GM21423 (cell line): ENCODE data around the gene HEATR3.
A peak's percentile ranks its signal among the peaks of the same experiment; 100 is the strongest.

Experiments used
- ATAC-seq: cut with Tn5 transposase; IDR thresholded peaks from one replicate; pipeline ENCODE4 v1.9.1; 2021; ENCODE audit warnings: mild to moderate bottlenecking, moderate library complexity; ENCODE audit not compliant: unreplicated experiment

HEATR3 gene

GRCh38 chr16:50065624-50066481, at the start of gene HEATR3:
TSS of gene HEATR3 (plus strand) at chr16:50065970. CDS start at chr16:50066132, 162 bp downstream.
- peak; percentile 77 for ATAC-seq

DNA sequence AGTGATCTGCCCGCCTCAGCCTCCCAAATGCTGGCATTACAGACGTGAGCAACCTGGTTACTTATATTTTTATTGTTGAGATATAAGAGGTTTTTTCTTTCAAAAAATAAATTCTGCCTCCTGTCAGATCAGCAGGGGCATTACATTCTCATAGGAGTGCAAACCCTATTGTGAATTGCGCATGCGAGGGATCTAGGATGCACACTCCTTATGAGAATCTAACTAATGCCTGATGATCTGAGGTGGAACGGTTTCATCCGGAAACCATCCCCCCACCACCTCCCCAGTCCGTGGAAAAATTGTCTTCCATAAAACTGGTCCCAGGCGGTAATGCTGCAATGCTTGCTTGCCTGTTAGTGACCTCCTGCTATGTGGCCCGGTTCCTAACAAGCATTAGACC, 48.2 kb upstream of the HEATR3 start:
- ATAC-seq: no peak

DNA sequence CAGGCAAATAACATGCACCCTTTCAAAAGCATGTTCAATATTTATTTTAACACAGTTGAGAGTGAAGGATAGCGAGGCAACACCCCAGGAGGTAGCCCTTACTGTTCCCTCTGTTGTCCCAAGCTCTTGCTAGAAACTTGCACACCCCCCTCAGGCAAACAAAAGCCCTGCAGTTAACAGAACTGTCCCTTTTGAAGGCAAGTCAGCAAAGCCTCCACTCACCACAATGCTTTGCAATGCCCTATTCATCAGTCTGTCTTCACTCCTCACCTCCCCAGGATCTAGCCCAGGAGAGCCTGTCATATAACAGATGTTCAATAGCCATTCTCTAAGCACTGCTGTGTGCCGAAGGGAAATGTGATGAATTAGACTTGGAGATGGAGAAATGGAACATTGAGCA, 44.2 kb upstream of the HEATR3 start:
- no peak for ATAC-seq

DNA sequence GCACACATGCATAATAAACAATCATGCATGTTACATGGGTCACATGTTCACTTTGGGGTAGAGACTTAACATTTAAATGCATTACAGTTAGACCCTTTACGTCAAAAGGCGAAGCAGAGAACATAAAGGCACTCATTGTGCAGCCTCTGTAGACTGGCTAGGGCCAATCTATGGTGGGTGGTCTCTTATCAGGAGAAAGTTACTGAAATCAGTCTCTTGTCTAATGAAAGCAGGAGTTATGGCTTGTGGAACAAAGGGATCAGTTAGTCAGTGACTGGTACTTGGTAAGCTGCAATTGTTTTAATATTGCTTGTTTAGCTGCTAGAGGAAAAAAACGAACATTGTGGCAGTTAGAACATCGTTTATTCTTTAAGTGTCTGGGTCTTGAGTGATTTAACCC, 42.1 kb upstream of the HEATR3 start:
- ATAC-seq: no peak

DNA sequence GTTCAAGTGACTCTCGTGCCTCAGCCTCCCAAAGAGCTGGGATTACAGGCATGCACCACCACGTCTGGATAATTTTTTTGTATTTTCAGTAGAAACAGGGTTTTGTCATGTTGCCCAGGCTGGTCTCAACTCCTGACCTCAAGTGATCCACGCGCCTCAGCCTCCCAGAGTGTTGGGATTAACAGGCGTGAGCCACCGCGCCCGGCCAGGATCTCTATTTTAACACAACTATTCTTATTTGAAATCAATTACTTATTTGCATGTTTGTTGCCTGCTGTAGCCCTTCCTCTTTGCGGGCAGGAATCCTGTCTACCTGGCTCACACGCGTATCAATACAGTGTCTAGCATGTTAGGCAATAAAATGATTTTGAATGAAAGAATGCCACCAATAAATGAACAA, 41.6 kb upstream of the HEATR3 start:
- ATAC-seq: no peak

- ATAC-seq: peak; percentile 99
Observed at GRCh38 chr16:50024684-50025536, 40.9 kb upstream of the HEATR3 start, which contains the start of gene CNEP1R1. TSS of gene CNEP1R1 (plus strand) at chr16:50025225. CDS start at chr16:50025316, 91 bp downstream.

DNA sequence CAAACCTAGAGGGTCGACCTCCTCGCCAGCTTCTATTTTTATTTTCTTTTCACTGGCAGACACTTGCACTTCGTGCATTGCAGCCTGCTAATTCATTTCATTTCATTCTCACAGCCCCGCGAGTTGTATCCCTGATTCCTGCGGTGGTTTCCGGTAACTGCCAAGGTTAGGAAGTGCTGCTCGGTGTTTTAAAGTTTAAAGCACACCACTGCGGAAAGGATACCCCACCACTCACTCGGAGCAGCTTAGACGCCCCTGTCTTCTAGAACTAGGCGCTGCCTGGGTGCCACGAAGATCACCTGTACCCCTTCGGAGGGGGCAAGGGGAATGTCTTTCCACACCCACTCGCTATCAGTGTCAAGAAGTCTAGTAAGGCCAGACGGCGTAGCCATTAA, 40.2 kb upstream of the HEATR3 start:
- ATAC-seq: no peak

DNA sequence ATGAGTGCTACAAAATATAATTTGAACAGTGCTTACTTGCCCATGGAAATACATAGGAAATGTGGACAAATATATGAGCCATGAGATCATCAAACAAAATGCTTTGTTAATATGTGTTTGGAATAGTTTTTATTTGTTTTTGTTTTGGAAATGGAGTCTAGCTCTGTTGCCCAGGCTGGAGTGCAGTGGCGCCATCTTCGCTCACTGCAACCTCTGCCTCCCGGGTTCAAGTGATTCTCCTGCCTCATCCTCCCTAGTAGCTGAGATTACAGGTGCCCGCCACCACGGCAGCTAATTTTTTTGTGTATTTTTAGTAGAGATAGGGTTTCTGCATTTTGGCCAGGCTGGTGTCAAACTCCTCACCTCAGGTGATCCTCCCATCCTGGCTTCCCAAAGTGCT, 37.9 kb upstream of the HEATR3 start:
- ATAC-seq: no peak

DNA sequence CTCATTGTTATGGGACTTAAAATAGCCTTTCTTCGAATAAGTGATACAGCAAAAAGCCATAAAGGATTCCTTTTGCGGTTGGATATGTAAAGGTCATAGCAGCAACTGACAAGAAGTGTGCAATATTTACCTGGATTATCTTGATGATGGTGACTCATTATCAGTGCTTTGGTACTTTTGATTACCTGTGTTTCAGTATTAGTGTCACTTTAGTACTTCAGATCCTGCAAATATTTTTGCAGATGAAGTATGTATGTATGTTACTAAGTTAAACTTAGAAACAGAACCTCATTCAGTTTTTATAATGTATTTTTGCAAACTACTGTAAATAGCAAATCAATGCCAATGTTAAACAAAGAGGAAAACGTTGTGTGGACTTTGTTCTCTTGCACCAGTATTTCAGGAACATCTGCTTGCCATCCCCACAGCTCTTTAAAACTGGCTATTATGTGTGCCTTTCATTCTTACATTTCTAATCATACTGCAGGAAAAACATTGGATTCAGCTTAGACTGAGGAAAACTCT, 30.2 kb upstream of the HEATR3 start:
- no peak for ATAC-seq

GRCh38 chr16:50036426-50036825, 29.3 kb upstream of the HEATR3 start:
- no peak for ATAC-seq

DNA sequence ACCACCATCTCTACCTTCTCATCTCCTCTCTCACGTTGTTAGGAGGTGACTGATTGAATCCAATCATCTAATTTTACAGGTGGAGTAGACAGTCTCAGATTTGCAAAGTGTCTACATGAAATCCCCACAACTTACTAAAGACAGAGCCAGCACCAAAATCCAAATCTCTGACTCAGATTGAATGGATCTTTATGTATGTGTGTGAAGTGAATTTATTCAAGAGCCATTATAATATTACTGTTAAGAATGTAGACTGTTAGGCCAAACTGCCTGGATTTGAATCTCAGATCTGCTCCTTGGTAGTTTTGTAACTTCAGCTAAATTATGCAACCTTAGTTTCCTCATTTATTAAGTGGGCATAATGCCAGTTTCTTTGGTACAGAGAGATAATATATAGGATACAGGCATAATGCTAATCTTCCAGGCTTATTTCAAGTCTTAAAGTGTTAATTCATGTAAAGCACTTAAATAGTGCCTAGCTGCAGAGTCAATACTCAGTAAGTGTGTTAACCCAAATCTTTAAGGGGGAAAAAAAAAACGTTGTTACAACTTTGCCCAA, 28.0 kb upstream of the HEATR3 start:
- no peak for ATAC-seq

GRCh38 chr16:50038286-50038685, 27.5 kb upstream of the HEATR3 start:
- ATAC-seq: no peak

DNA sequence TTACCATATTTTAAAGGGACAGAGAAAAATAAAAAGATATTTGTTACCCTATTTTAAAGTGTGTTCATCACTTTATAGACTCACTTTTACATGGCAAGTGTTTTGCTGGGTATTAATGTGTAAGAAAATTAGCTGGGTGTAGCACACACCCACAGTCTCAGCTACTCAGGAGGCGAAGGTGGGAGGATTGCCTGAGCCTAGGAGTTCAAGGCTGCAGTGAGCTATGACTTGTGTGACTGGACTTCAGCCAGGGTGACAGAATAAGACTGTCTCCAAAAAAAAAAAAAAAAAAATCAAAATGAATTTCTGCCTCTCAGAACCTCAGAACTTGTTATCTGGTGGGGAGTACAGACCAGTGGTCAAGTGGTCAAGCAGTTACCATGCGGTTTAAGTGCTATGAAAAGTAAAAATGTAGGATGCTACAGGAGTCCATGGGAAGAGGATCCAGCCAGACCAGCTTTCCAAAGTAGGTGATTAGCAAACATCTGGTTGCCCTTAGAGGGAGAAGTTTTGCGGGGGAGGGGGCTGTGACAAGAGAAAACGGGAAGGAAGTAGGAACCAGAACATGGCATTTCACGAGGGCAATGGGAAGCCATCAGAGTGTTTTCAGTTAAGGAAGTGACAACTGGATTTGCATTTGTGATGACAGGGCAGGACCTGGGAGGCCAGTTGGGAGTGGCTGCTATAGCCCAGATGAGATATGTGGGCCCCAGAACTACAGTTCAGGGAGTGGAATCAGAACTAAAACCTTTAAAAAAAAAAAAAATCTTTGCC, 26.8 kb upstream of the HEATR3 start:
- no peak for ATAC-seq

DNA sequence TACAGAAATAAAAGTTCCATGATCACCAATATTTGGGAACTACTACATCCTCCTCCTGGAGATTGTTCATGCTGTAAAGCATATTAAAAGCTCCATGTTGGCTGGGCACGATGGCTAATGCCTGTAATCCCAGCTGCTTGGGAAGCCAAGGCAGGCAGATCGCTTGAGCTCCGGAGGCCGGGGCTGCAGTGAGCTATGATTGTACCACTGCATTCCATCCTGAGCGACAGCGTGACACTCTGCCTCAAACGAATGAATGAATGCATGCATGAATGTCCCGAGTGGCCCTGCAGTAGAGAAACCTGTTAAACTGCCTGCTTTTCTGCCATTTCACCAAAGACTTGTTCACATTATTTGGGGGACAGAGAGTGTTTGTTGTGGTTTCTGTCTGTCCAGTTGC, 25.8 kb upstream of the HEATR3 start:
- ATAC-seq: no peak

GRCh38 chr16:50040710-50041109, 25.1 kb upstream of the HEATR3 start:
- ATAC-seq: no peak

DNA sequence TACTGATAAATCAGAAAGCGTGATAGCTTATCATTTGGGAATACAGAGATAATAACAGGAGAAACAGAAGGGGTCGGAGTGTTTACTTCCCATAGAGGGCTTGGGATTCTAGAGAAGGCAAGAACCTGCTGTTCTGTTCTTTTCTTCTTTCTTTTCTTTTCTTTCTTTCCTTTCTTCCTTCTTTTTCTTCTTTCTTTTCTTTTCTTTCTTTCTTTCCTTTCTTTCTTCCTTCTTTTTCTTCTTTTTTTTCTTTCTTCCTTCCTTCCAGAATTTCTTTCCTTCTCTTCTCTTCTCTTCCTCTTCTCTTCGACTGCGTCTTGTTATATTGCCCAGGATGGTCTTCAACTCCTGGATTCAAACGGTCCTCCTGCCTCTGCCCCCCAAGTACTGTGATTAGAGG, 22.4 kb upstream of the HEATR3 start:
- ATAC-seq: no peak

GRCh38 chr16:50045412-50045811, 20.4 kb upstream of the HEATR3 start:
- no peak for ATAC-seq

DNA sequence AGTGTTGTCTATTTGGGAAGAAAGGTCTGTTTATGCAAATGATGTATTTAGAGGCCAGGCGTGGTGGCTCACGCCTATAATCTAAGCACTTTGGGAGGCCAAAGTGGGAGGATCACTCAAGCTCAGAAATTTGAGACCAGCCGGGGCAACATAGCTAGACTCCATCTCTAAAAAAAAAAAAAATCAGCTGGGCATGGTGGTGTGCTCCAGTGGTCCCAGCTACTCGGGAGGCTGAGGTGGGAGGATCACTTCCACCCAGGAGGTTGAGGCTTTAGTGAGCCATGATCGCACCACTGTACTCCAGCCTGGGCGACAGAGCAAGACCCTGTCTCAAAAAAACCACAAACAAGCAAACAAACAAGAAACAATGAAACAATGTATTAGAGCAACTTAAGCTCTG, 18.9 kb upstream of the HEATR3 start:
- no peak for ATAC-seq

DNA sequence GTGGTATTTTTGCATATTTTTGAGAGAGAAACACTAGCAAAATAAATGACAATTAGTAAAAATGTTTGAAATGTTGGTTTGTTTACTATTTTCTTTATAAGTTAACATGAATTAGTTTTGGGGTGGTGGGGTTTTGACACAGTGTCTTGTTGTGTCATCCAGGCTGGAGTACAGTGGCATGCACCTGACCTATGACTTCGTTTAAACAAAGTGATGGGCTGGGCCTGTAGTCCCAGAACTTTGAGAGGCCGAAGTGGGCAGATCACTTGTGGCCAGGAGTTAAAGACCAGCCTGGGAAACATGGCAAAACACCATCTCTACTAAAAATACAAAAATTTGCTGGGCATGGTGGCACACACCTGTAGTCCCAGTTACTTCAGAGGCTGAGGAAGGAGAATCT, 17.9 kb upstream of the HEATR3 start:
- ATAC-seq: no peak

DNA sequence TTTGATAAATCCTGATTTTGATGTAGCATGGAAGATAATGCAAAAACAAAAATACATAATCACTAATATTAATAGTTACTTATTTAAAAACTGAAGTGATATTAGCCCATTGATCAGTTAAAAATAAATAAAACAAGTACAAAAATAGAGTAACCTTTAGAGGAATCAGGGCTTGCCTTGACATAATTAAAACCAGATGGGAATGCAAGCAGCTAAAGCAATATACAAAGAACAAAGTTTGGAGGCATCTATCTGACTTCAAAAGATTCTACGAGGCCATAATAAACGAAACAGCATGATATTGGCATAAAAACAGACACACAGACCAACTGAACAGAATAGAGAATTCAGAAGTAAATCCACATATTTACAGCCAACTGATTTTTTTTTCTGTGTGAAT, 15.0 kb upstream of the HEATR3 start:
- no peak for ATAC-seq

DNA sequence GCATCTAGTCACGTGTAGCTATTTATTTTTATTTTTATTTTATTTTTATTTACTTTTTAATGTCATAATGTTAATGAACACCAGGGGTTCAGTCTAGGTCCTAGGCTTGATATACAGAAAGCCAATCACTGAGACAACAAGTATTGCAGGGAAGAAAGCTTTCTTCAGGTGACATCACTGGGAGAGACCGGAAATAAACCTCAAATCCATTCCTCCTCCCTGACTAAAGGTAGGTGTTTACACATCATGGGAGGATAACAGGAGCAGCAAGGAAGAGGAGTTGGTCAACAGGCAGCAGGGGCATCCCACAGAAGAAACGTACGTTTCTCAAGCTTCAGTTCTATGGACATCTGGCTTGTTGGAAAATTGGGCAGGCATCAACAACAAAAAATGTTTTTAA, 9.5 kb upstream of the HEATR3 start:
- ATAC-seq: no peak
